WTC11 (cell line): ENCODE measurements around the gene CTNND1. TPM values are rescaled to one million over a fixed set of nuclear protein-coding genes. Genes with fewer than 3 reads are reported as not detected.

Source experiments
- ATAC-seq: fragments of 200-7000 bp; cut with Tn5 transposase; 2 replicates; pipeline ENCODE4 v1.10.0; 2021; ENCODE audit warnings: mild to moderate bottlenecking, moderate library complexity
- CTCF ChIA-PET: fragments of 300-600 bp; sonication (Branson Sonifier 250); formaldehyde crosslinking; loops from one replicate; lab custom pipeline; 2021; ENCODE audit warnings: antibody characterized with exemption; lab: Charles Lee
- POLR2A ChIA-PET: fragments of 350-600 bp; sonication (Branson Sonifier 250); formaldehyde crosslinking; loops from one replicate; lab custom pipeline; 2021; ENCODE audit warnings: antibody characterized with exemption; lab: Charles Lee
- DNase-seq: peaks from one replicate; pipeline ENCODE4 v3.0.0; 2021; ENCODE audit warnings: low spot score
- H3K27ac Mint-ChIP-seq: 2 replicates; pipeline ENCODE4 v1.8.0; 2021; ENCODE audit warnings: mixed read lengths
- H3K27me3 Mint-ChIP-seq: 2 replicates; pipeline ENCODE4 v1.8.0; 2021; ENCODE audit warnings: low read depth, mild to moderate bottlenecking, moderate library complexity, mixed read lengths
- H3K36me3 Mint-ChIP-seq: 2 replicates; pipeline ENCODE4 v1.8.0; 2021; ENCODE audit warnings: mixed read lengths
- H3K4me1 Mint-ChIP-seq: 2 replicates; pipeline ENCODE4 v1.8.0; 2022; ENCODE audit warnings: mixed read lengths
- H3K4me3 Mint-ChIP-seq: 2 replicates; pipeline ENCODE4 v1.8.0; 2021; ENCODE audit warnings: mild to moderate bottlenecking, moderate library complexity, mixed read lengths
- H3K9me3 Mint-ChIP-seq: 2 replicates; pipeline ENCODE4 v1.8.0; 2021; ENCODE audit warnings: mixed read lengths
- CBFB ChIP-seq: sonication (generic); formaldehyde crosslinking; IDR thresholded peaks from 2 replicates; pipeline ENCODE4 v1.8.1; 2022; ENCODE audit warnings: mild to moderate bottlenecking, low read depth, missing genetic modification reagents
- HMGA2 ChIP-seq: fragments of 250-450 bp; sonication (Bioruptor Pico); IDR thresholded peaks from 2 replicates; pipeline ENCODE4 v1.4.0; 2021; ENCODE audit warnings: mild to moderate bottlenecking, moderate library complexity
- IRF2 ChIP-seq: sonication (generic); formaldehyde crosslinking; IDR thresholded peaks from 2 replicates; pipeline ENCODE4 v1.8.0; 2022; ENCODE audit warnings: low read depth, missing genetic modification reagents, borderline replicate concordance
- NFYB ChIP-seq: sonication (generic); formaldehyde crosslinking; conservative IDR thresholded peaks from 2 replicates; pipeline ENCODE4 v1.8.0; 2022; ENCODE audit warnings: low read depth, missing genetic modification reagents
- RORB ChIP-seq: fragments of 250-450 bp; sonication (Bioruptor Pico); IDR thresholded peaks from 2 replicates; pipeline ENCODE4 v1.9.0; 2021; ENCODE audit warnings: mild to moderate bottlenecking
- SMAD4 ChIP-seq: sonication (generic); formaldehyde crosslinking; IDR thresholded peaks from 2 replicates; pipeline ENCODE4 v1.8.0; 2022; ENCODE audit warnings: mild to moderate bottlenecking, missing genetic modification reagents
- ZNF219 ChIP-seq: sonication (generic); formaldehyde crosslinking; IDR thresholded peaks from 2 replicates; pipeline ENCODE4 v1.8.0; 2023; ENCODE audit warnings: missing genetic modification reagents, mild to moderate bottlenecking, borderline replicate concordance
- total RNA-seq: library from RNA; stranded (reverse); gene quantifications from 3 replicates; pipeline ENCODE4 v1.2.3, GENCODE V29; 2021
- TF ChIP-seq, protein P1 (sequence below): fragments of 200-600 bp; IDR thresholded peaks from 2 replicates; pipeline ENCODE4 v1.8.0; 2022; ENCODE audit warnings: antibody characterized with exemption
- TF ChIP-seq, protein P2 (sequence below): sonication (generic); formaldehyde crosslinking; IDR thresholded peaks from 2 replicates; pipeline ENCODE4 v1.8.1; 2022; ENCODE audit warnings: missing genetic modification reagents, borderline replicate concordance
- TF ChIP-seq, protein P3 (sequence below): sonication (generic); formaldehyde crosslinking; IDR thresholded peaks from 2 replicates; pipeline ENCODE4 v1.8.1; 2023; ENCODE audit warnings: mild to moderate bottlenecking, missing genetic modification reagents
- TF ChIP-seq, protein P4 (sequence below): sonication (generic); formaldehyde crosslinking; IDR thresholded peaks from 2 replicates; pipeline ENCODE4 v1.8.0; 2023; ENCODE audit warnings: missing genetic modification reagents, mild to moderate bottlenecking, borderline replicate concordance
- TF ChIP-seq, protein P5 (sequence below): fragments of 250-450 bp; sonication (Bioruptor Pico); IDR thresholded peaks from 2 replicates; pipeline ENCODE4 v1.9.0; 2021; ENCODE audit warnings: mild to moderate bottlenecking, borderline replicate concordance
- TF ChIP-seq, protein P6 (sequence below): fragments of 250-450 bp; sonication (Bioruptor Pico); IDR thresholded peaks from 2 replicates; pipeline ENCODE4 v2.1.2; 2022; ENCODE audit warnings: mild to moderate bottlenecking, moderate library complexity

Gene CTNND1
- total RNA-seq, 1 experiment from 2014 or later, result 165 TPM

DNA sequence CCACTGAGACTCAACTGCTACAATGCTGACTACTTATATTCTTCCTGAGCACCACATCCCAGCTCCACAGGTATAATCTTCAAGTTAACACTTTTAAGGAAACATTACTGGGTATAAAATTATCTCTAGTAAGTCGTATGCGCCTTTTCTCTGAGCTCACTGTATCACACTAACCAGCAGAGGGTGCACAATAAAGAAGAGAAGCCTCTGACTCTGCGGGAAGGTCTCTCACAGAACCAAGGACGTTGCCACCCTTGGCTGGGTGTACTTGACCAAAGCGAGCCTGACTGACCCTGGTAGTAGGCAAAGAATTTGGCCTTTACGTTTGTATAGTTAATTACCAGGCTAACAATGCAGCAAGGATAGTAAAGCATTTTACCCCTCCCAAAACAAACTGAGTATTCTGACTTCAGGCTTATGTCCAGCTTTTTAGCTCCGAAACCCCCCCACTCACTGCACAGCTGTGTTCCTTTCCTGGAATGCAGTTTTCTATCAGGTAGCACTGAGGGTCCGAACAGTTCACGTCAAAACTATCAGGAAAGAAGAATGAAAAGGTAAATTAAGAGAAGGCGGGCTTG, 9.8 kb upstream of the CTNND1 start, which contains the start of gene BTBD18:
BTBD18 (minus strand) TSS at position 144 of the 578 bp plus-strand sequence. CDS start 631 bp downstream, outside the sequence.
- peak; percentile 32 for DNase-seq
- ChIA-PET POLR2A (interaction anchor here (0.6 to 1.4 kb wide), 5 partner anchors 9 to 769 kb away, joined by 3 to 13 read pairs (median 3); partner anchors contain the start of gene SELENOH), CTCF (interaction anchor here (0.6 to 3.6 kb wide), 22 partner anchors 10 to 1435 kb away, joined by 3 to 186 read pairs (median 4); partner anchors contain the start of genes CTNND1 and SELENOH)
- no peak within 1 kb of the TSS for H3K4me3 Mint-ChIP-seq
- peak; percentile 86 for ATAC-seq
- H3K27me3 Mint-ChIP-seq, result no peaks in the 10 kb centered on the region
- H3K9me3 Mint-ChIP-seq, result no peaks in the 10 kb centered on the region
- peaks cover 21% of the 10 kb centered on the region for H3K4me1 Mint-ChIP-seq
- TF ChIP-seq, protein P1, sequence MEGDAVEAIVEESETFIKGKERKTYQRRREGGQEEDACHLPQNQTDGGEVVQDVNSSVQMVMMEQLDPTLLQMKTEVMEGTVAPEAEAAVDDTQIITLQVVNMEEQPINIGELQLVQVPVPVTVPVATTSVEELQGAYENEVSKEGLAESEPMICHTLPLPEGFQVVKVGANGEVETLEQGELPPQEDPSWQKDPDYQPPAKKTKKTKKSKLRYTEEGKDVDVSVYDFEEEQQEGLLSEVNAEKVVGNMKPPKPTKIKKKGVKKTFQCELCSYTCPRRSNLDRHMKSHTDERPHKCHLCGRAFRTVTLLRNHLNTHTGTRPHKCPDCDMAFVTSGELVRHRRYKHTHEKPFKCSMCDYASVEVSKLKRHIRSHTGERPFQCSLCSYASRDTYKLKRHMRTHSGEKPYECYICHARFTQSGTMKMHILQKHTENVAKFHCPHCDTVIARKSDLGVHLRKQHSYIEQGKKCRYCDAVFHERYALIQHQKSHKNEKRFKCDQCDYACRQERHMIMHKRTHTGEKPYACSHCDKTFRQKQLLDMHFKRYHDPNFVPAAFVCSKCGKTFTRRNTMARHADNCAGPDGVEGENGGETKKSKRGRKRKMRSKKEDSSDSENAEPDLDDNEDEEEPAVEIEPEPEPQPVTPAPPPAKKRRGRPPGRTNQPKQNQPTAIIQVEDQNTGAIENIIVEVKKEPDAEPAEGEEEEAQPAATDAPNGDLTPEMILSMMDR, result peak; percentile 24; the same call in 1 of the 2 replicates
- TF ChIP-seq CBFB (CRISPR knock-in tag), result no peak
- peak within 1 kb of the TSS; percentile 75 for H3K27ac Mint-ChIP-seq
- no peaks in the 10 kb centered on the region for H3K36me3 Mint-ChIP-seq

DNA sequence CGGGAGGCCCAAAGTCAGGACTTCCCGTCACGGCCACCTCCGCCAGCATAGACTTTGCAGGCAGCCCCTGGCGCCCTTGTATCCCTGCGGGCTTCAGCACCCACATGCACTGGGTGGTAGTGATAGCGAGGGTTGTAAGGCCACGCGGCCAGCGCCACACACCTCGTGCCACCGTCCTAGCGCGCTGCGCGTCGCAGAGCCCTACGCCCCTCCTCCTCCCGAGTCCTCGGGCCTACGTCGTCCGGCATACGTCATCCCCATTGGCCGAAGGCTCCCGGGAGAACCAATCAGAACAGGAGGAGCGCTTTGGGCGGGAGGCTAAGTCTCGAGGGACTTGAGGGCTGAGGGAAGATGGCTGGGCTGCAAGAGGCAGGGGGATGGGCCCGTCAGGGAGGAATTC, 8.6 kb upstream of the CTNND1 start:
- ATAC-seq (peak; percentile 59), DNase-seq (peak; percentile 39)
- Mint-ChIP-seq H3K36me3 (no peaks in the 10 kb centered on the region), H3K4me3 (no peak overlapping the region), H3K27me3 (no peaks in the 10 kb centered on the region), H3K9me3 (no peaks in the 10 kb centered on the region), H3K4me1 (peaks cover 21% of the 10 kb centered on the region), H3K27ac (no peak overlapping the region)
- ChIA-PET POLR2A (interaction anchor here (1.0 kb wide), 1 partner anchor 12 kb away, joined by 3 read pairs; the partner anchor contains the start of gene SELENOH), CTCF (interaction anchor here (2.2 to 3.6 kb wide), 4 partner anchors 9 to 49 kb away, joined by 20 to 186 read pairs (median 26); partner anchors contain the start of gene CTNND1)
- TF ChIP-seq IRF2 (CRISPR knock-in tag), result no peak
- TF ChIP-seq HMGA2 (CRISPR knock-in tag), result no peak
- TF ChIP-seq, protein P2, sequence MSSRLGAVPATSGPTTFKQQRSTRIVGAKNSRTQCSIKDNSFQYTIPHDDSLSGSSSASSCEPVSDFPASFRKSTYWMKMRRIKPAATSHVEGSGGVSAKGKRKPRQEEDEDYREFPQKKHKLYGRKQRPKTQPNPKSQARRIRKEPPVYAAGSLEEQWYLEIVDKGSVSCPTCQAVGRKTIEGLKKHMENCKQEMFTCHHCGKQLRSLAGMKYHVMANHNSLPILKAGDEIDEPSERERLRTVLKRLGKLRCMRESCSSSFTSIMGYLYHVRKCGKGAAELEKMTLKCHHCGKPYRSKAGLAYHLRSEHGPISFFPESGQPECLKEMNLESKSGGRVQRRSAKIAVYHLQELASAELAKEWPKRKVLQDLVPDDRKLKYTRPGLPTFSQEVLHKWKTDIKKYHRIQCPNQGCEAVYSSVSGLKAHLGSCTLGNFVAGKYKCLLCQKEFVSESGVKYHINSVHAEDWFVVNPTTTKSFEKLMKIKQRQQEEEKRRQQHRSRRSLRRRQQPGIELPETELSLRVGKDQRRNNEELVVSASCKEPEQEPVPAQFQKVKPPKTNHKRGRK (CRISPR knock-in tag), result no peak
- no peak for TF ChIP-seq ZNF219 (CRISPR knock-in tag)
- TF ChIP-seq RORB (CRISPR knock-in tag), result no peak
- TF ChIP-seq SMAD4 (CRISPR knock-in tag), result no peak
- TF ChIP-seq NFYB, result peak; percentile 59; the same call in 1 of the 2 replicates

DNA sequence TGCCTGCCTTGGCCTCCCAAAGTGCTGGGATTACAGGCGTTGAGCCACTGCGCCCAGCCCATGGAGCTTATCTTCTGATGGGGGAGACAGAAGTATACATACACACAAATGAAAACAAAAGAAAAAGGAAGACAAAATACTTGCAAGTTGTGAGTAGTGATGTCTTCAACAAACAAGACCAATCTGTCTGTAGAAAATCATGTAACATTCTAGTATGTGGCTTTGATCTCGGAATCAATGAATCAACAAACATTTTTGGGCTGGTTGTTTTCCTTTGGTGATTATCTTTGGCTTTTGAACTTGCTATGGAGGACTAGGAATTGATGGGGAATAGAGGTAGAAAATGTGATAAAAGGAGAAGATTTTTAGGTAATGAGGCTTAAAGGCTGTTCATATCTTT, 3.4 kb upstream of the CTNND1 start:
- ChIA-PET POLR2A (no interaction called here), CTCF (interaction anchor here (1.4 to 4.4 kb wide), 2 partner anchors 20 to 44 kb away, joined by 3 to 45 read pairs; no protein-coding TSS in a partner anchor)
- H3K27me3 Mint-ChIP-seq, result no peaks in the 10 kb centered on the region
- TF ChIP-seq, protein P3, sequence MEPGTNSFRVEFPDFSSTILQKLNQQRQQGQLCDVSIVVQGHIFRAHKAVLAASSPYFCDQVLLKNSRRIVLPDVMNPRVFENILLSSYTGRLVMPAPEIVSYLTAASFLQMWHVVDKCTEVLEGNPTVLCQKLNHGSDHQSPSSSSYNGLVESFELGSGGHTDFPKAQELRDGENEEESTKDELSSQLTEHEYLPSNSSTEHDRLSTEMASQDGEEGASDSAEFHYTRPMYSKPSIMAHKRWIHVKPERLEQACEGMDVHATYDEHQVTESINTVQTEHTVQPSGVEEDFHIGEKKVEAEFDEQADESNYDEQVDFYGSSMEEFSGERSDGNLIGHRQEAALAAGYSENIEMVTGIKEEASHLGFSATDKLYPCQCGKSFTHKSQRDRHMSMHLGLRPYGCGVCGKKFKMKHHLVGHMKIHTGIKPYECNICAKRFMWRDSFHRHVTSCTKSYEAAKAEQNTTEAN (CRISPR knock-in tag), result no peak
- TF ChIP-seq RORB (CRISPR knock-in tag) (no peak), HMGA2 (CRISPR knock-in tag) (no peak)
- TF ChIP-seq, protein P4, sequence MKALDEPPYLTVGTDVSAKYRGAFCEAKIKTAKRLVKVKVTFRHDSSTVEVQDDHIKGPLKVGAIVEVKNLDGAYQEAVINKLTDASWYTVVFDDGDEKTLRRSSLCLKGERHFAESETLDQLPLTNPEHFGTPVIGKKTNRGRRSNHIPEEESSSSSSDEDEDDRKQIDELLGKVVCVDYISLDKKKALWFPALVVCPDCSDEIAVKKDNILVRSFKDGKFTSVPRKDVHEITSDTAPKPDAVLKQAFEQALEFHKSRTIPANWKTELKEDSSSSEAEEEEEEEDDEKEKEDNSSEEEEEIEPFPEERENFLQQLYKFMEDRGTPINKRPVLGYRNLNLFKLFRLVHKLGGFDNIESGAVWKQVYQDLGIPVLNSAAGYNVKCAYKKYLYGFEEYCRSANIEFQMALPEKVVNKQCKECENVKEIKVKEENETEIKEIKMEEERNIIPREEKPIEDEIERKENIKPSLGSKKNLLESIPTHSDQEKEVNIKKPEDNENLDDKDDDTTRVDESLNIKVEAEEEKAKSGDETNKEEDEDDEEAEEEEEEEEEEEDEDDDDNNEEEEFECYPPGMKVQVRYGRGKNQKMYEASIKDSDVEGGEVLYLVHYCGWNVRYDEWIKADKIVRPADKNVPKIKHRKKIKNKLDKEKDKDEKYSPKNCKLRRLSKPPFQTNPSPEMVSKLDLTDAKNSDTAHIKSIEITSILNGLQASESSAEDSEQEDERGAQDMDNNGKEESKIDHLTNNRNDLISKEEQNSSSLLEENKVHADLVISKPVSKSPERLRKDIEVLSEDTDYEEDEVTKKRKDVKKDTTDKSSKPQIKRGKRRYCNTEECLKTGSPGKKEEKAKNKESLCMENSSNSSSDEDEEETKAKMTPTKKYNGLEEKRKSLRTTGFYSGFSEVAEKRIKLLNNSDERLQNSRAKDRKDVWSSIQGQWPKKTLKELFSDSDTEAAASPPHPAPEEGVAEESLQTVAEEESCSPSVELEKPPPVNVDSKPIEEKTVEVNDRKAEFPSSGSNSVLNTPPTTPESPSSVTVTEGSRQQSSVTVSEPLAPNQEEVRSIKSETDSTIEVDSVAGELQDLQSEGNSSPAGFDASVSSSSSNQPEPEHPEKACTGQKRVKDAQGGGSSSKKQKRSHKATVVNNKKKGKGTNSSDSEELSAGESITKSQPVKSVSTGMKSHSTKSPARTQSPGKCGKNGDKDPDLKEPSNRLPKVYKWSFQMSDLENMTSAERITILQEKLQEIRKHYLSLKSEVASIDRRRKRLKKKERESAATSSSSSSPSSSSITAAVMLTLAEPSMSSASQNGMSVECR (CRISPR knock-in tag), result no peak
- TF ChIP-seq, protein P5, sequence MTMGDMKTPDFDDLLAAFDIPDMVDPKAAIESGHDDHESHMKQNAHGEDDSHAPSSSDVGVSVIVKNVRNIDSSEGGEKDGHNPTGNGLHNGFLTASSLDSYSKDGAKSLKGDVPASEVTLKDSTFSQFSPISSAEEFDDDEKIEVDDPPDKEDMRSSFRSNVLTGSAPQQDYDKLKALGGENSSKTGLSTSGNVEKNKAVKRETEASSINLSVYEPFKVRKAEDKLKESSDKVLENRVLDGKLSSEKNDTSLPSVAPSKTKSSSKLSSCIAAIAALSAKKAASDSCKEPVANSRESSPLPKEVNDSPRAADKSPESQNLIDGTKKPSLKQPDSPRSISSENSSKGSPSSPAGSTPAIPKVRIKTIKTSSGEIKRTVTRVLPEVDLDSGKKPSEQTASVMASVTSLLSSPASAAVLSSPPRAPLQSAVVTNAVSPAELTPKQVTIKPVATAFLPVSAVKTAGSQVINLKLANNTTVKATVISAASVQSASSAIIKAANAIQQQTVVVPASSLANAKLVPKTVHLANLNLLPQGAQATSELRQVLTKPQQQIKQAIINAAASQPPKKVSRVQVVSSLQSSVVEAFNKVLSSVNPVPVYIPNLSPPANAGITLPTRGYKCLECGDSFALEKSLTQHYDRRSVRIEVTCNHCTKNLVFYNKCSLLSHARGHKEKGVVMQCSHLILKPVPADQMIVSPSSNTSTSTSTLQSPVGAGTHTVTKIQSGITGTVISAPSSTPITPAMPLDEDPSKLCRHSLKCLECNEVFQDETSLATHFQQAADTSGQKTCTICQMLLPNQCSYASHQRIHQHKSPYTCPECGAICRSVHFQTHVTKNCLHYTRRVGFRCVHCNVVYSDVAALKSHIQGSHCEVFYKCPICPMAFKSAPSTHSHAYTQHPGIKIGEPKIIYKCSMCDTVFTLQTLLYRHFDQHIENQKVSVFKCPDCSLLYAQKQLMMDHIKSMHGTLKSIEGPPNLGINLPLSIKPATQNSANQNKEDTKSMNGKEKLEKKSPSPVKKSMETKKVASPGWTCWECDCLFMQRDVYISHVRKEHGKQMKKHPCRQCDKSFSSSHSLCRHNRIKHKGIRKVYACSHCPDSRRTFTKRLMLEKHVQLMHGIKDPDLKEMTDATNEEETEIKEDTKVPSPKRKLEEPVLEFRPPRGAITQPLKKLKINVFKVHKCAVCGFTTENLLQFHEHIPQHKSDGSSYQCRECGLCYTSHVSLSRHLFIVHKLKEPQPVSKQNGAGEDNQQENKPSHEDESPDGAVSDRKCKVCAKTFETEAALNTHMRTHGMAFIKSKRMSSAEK (CRISPR knock-in tag), result no peak
- TF ChIP-seq, protein P6, sequence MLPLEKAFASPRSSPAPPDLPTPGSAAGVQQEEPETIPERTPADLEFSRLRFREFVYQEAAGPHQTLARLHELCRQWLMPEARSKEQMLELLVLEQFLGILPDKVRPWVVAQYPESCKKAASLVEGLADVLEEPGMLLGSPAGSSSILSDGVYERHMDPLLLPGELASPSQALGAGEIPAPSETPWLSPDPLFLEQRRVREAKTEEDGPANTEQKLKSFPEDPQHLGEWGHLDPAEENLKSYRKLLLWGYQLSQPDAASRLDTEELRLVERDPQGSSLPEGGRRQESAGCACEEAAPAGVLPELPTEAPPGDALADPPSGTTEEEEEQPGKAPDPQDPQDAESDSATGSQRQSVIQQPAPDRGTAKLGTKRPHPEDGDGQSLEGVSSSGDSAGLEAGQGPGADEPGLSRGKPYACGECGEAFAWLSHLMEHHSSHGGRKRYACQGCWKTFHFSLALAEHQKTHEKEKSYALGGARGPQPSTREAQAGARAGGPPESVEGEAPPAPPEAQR (CRISPR knock-in tag), result no peak

More for the DNA sequence above, 3.4 kb upstream of the CTNND1 start:
- Mint-ChIP-seq H3K4me1 (peaks cover 4% of the 10 kb centered on the region), H3K9me3 (no peaks in the 10 kb centered on the region), H3K27ac (no peak overlapping the region), H3K36me3 (peaks cover 7% of the 10 kb centered on the region; the same call in 1 of the 2 replicates), H3K4me3 (no peak overlapping the region)
- DNase-seq (no peak), ATAC-seq (no peak)
